Measurements from ENCODE around the gene SIGLEC11. TPM values are rescaled to one million over a fixed set of nuclear protein-coding genes. Genes with fewer than 3 reads are reported as not detected.

SIGLEC11 gene
- total RNA-seq, 4 donors from 2014 or later: 1.2 to 3.2 TPM; not detected in 2

GRCh38 chr19:49956115-49956495 lies 4.9 kb downstream of the SIGLEC11 start:
- Histone ChIP-seq H3K4me1 (peaks cover 3 to 66% (median 29%) of the 10 kb centered on the region in 4 donors), H3K36me3 (no peaks in the 10 kb centered on the region), H3K9me3 (no peaks in the 10 kb centered on the region), H3K27ac (peak overlapping the region in 1 of 4 donors; percentile 70), H3K4me3 (no peak overlapping the region), H3K27me3 (peaks cover 12% of the 10 kb centered on the region)
- intact Hi-C loops (cut with DNase I; ENCODE audit: low total_unique reads): no loop called here
- TF ChIP-seq POLR2A (IDR thresholded peaks at IDR 0.05): no peak
- TF ChIP-seq POLR2AphosphoS5 (IDR thresholded peaks at IDR 0.05): no peak
- TF ChIP-seq CTCF (IDR thresholded peaks at IDR 0.05): no peak
- no peak for TF ChIP-seq EP300 (IDR thresholded peaks at IDR 0.05; ENCODE audit: low read depth)
- 56 to 61% methylated on average over 9 of the region's 9 CpGs for WGBS, 2 donors (ENCODE audit: low coverage in 1 of 2)
- in situ Hi-C loops (cut with MboI; ENCODE audit: low pct_ligation_motif_present in 1 of 4, low pct_unique_long_range_greater_than_20kb in 1 of 4, low sequenced_read_pairs in 3 of 4): no loop called here
- DNase-seq: no peak

DNA sequence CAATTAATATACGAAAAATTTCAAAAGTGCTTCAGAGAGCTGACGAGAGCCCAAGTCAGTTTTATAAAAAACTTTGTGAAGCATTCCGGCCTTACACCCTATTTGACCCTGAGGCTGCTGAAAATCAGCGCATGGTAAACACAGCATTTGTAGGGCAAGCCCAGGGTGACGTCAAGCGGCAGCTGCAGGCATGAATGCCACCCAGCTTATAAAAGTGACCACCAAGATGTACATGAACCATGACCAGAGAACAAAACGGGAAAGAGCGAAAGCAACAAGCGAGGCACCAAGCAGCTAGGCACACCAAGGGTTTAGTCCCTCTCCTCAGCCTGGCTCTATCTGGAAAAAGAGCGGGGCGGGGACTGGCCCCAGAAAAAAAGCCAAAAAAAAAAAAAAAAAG lies 6.0 kb downstream of the SIGLEC11 start:
- Histone ChIP-seq H3K4me3 (no peak overlapping the region), H3K4me1 (peaks cover 3 to 66% (median 30%) of the 10 kb centered on the region in 4 donors), H3K9me3 (no peaks in the 10 kb centered on the region), H3K27ac (peak overlapping the region in 3 of 4 donors; percentile 9 to 70 (median 25)), H3K27me3 (peaks cover 12% of the 10 kb centered on the region), H3K36me3 (no peaks in the 10 kb centered on the region)
- 29 to 53% methylated on average over 5 to 11 of the region's 11 CpGs for WGBS, 2 donors (ENCODE audit: low coverage in 1 of 2)
- DNase-seq: no peak
- in situ Hi-C loops (cut with MboI; ENCODE audit: low pct_ligation_motif_present in 1 of 4, low pct_unique_long_range_greater_than_20kb in 1 of 4, low sequenced_read_pairs in 3 of 4): no loop called here
- no peak for TF ChIP-seq EP300 (IDR thresholded peaks at IDR 0.05; ENCODE audit: low read depth)
- no peak for TF ChIP-seq CTCF (IDR thresholded peaks at IDR 0.05)
- no peak for TF ChIP-seq POLR2A (IDR thresholded peaks at IDR 0.05)
- TF ChIP-seq POLR2AphosphoS5 (IDR thresholded peaks at IDR 0.05): no peak
- intact Hi-C loops (cut with DNase I; ENCODE audit: low total_unique reads): no loop called here

DNA sequence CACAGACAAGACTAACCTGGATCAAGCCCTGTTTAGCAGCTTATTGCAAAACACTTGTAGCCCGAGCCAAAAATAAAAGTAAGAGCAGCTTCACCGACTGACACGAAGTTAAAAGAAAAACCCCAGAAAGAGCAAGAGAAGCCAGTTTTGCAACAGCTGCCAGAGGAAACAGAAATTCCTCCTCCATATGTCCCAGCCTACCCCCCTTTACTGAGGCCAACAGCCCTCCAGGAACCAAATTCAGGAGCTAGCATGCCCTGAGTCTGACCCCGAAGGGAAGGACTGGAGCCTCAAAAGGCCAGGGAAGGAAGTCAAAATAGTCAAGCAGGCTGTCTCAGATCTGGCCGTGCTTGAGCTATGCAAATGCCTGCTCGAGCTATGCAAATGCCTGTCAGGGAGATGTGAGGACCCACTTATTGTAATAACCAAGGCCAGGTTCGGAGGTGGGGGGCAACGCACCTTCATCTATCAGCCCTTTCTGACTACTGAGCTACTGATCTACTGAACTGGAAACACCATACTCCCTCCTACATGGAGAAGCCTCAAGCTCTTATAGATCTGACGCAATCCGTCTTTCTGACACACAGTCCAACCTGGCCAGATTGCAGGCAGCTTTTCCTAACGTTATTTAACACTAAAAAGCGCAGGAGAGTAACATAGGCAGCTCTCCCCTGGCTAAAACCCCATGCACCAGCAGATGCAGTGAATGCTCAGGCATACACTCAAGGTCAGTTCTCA lies 6.7 kb downstream of the SIGLEC11 start:
- TF ChIP-seq POLR2AphosphoS5 (IDR thresholded peaks at IDR 0.05) (no peak), POLR2A (IDR thresholded peaks at IDR 0.05) (no peak), CTCF (IDR thresholded peaks at IDR 0.05) (no peak), EP300 (IDR thresholded peaks at IDR 0.05; ENCODE audit: low read depth) (no peak)
- intact Hi-C loops (cut with DNase I; ENCODE audit: low total_unique reads): no loop called here
- peaks cover 3 to 66% (median 30%) of the 10 kb centered on the region in 4 donors for H3K4me1 ChIP-seq
- H3K9me3 ChIP-seq: no peaks in the 10 kb centered on the region
- no peak overlapping the region for H3K4me3 ChIP-seq
- no peak for DNase-seq
- 27 to 41% methylated on average over 3 to 12 of the region's 12 CpGs for WGBS, 2 donors (ENCODE audit: low coverage in 1 of 2)
- H3K27me3 ChIP-seq: peaks cover 12% of the 10 kb centered on the region
- H3K27ac ChIP-seq: peak overlapping the region in 3 of 4 donors; percentile 9 to 70 (median 50)
- no peaks in the 10 kb centered on the region for H3K36me3 ChIP-seq
- in situ Hi-C loops (cut with MboI; ENCODE audit: low pct_ligation_motif_present in 1 of 4, low pct_unique_long_range_greater_than_20kb in 1 of 4, low sequenced_read_pairs in 3 of 4): no loop called here

- no peaks in the 10 kb centered on the region for H3K36me3 ChIP-seq
- H3K9me3 ChIP-seq: no peaks in the 10 kb centered on the region
- H3K4me3 ChIP-seq: no peak overlapping the region
- intact Hi-C loops (cut with DNase I; ENCODE audit: low total_unique reads): no loop called here
- peaks cover 9% of the 10 kb centered on the region for H3K27me3 ChIP-seq
- 76 to 79% methylated on average over 7 of the region's 7 CpGs for WGBS, 2 donors (ENCODE audit: low coverage in 1 of 2)
- H3K4me1 ChIP-seq: peaks cover 3 to 66% (median 30%) of the 10 kb centered on the region in 4 donors
- TF ChIP-seq POLR2AphosphoS5 (IDR thresholded peaks at IDR 0.05) (no peak), CTCF (IDR thresholded peaks at IDR 0.05) (no peak), POLR2A (IDR thresholded peaks at IDR 0.05) (no peak), EP300 (IDR thresholded peaks at IDR 0.05; ENCODE audit: low read depth) (no peak)
- no peak for DNase-seq
- peak overlapping the region in 2 of 4 donors; percentile 50 to 70 for H3K27ac ChIP-seq
- in situ Hi-C loops (cut with MboI; ENCODE audit: low pct_ligation_motif_present in 1 of 4, low pct_unique_long_range_greater_than_20kb in 1 of 4, low sequenced_read_pairs in 3 of 4): no loop called here
Observed at GRCh38 chr19:49953416-49953815, 7.6 kb downstream of the SIGLEC11 start.
